Endothelial cell of umbilical vein (primary cell): ENCODE measurements around the gene CILP. TPM values are rescaled to one million over a fixed set of nuclear protein-coding genes. Genes with fewer than 3 reads are reported as not detected.

Source experiments
- BruUV-seq: library from RNA; stranded (reverse); fragments of 400-500 nt; replicated peaks from 2 replicates; lab custom pipeline; 2021; lab: Mats Ljungman, UMichigan
- CTCF ChIA-PET: fragments of 300-600, 350-600 bp; sonication (Branson Sonifier 250); formaldehyde crosslinking; loops from one replicate; lab custom pipeline; 2021; ENCODE audit warnings: antibody characterized with exemption, inconsistent platforms; lab: Charles Lee
- POLR2A ChIA-PET: fragments of 300-600, 350-600 bp; sonication (Branson Sonifier 250); formaldehyde crosslinking; loops from one replicate; lab custom pipeline; 2021; ENCODE audit warnings: antibody characterized with exemption, inconsistent platforms; lab: Charles Lee
- DNase-seq: peaks from one replicate; pipeline ENCODE4 v3.0.0-alpha.2; 2011; ENCODE audit warnings: low read depth, low spot score
- FAIRE-seq: peaks from 2 replicates; lab custom pipeline; 2011; peaks lifted over from hg19 to GRCh38; lab: Jason Lieb, UNC
- H2AFZ ChIP-seq: 2 replicates; pipeline ENCODE4 v1.6.0; 2012; ENCODE audit warnings: low read depth, low read length, control low read depth, inconsistent platforms
- H3K27ac ChIP-seq: 2 replicates; pipeline ENCODE4 v1.5.1; 2011; ENCODE audit warnings: low read depth, mild to moderate bottlenecking, control low read depth, low read length, moderate library complexity; ENCODE audit not compliant: insufficient read depth
- H3K27me3 ChIP-seq, 2 experiments: 2 replicates each; pipeline versions ENCODE4 v1.6.0 to v1.6.1; 2011; ENCODE audit warnings: low read length in 2 of 2, mixed read lengths in 1 of 2; ENCODE audit not compliant: control insufficient read depth in 2 of 2, insufficient read depth in 2 of 2
- H3K36me3 ChIP-seq, 2 experiments: 2 replicates in 1 of 2; 3 replicates in 1 of 2; pipeline ENCODE4 v1.5.1; 2011; ENCODE audit warnings: low read length in 2 of 2, mild to moderate bottlenecking in 1 of 2, moderate library complexity in 1 of 2; ENCODE audit not compliant: control insufficient read depth in 2 of 2, insufficient read depth in 2 of 2; ENCODE audit errors: extremely low read depth in 1 of 2
- H3K4me1 ChIP-seq: 3 replicates; pipeline ENCODE4 v1.5.1; 2011; ENCODE audit warnings: mild to moderate bottlenecking, low read length; ENCODE audit not compliant: control insufficient read depth, insufficient read depth; ENCODE audit errors: extremely low read depth
- H3K4me2 ChIP-seq: 2 replicates; pipeline ENCODE4 v1.6.1; 2011; ENCODE audit warnings: low read length, control low read depth, mixed read lengths; ENCODE audit not compliant: insufficient read depth
- H3K4me3 ChIP-seq, 3 experiments: fragments of 200-600 bp in 1 of 3; sonication (generic), shearing (Covaris generic) in 1 of 3; replicated peaks in 1 of 3; 2 replicates each; pipeline ENCODE4 v1.5.1; 2011 to 2016; ENCODE audit warnings: control low read depth in 3 of 3, low read length in 3 of 3, mild to moderate bottlenecking in 2 of 3, inconsistent platforms in 1 of 3, low read depth in 1 of 3, moderate library complexity in 1 of 3; ENCODE audit not compliant: insufficient read depth in 1 of 3
- H3K79me2 ChIP-seq: 2 replicates; pipeline ENCODE4 v1.6.0; 2012; ENCODE audit warnings: low read length, inconsistent platforms; ENCODE audit not compliant: control insufficient read depth, insufficient read depth
- H3K9ac ChIP-seq: replicated peaks from 2 replicates; pipeline ENCODE3; 2011; ENCODE audit warnings: low read length, control low read depth; ENCODE audit not compliant: insufficient read depth; ENCODE audit errors: extremely low read depth
- H3K9me1 ChIP-seq: replicated peaks from 3 replicates; pipeline ENCODE4 v1.6.0; 2011; ENCODE audit warnings: mild to moderate bottlenecking, low read length; ENCODE audit not compliant: control insufficient read depth, insufficient read depth; ENCODE audit errors: extremely low read depth
- H3K9me3 ChIP-seq: replicated peaks from 2 replicates; pipeline ENCODE4 v1.5.1; 2012; ENCODE audit warnings: low read length, inconsistent platforms; ENCODE audit not compliant: control insufficient read depth, insufficient read depth
- H4K20me1 ChIP-seq: replicated peaks from 2 replicates; pipeline ENCODE3; 2011; ENCODE audit warnings: mild to moderate bottlenecking, low read length; ENCODE audit not compliant: control insufficient read depth, insufficient read depth; ENCODE audit errors: extremely low read depth
- CTCF ChIP-seq, 2 donors: IDR thresholded peaks; 1 replicate in 1 of 2; 2 replicates in 1 of 2; pipeline ENCODE4 v1.5.1; 2011; ENCODE audit warnings: low read length in 2 of 2, mild to moderate bottlenecking in 2 of 2, moderate library complexity in 2 of 2, control low read depth in 1 of 2, inconsistent platforms in 1 of 2, low read depth in 1 of 2; ENCODE audit not compliant: insufficient read depth in 1 of 2; ENCODE audit errors: extremely low read depth in 1 of 2
- EZH2 ChIP-seq: IDR thresholded peaks from 2 replicates; pipeline ENCODE4 v1.6.1; 2012; ENCODE audit warnings: borderline replicate concordance, low read depth, mild to moderate bottlenecking, moderate library complexity, low read length, inconsistent platforms; ENCODE audit not compliant: severe bottlenecking
- FOS ChIP-seq: IDR thresholded peaks from 2 replicates; pipeline ENCODE4 v1.6.1; 2011; ENCODE audit warnings: mild to moderate bottlenecking, low read length, moderate library complexity, borderline replicate concordance; ENCODE audit not compliant: insufficient read depth
- GATA2 ChIP-seq: IDR thresholded peaks from 2 replicates; pipeline ENCODE4 v1.7.0; 2011; ENCODE audit warnings: low read depth, mild to moderate bottlenecking, moderate library complexity, mixed read lengths, low read length; ENCODE audit not compliant: insufficient read length, insufficient read depth
- JUN ChIP-seq: IDR thresholded peaks from 2 replicates; pipeline ENCODE4 v1.6.1; 2011; ENCODE audit warnings: borderline replicate concordance, low read depth; ENCODE audit not compliant: insufficient read length, insufficient read depth
- MAX ChIP-seq: IDR thresholded peaks from 2 replicates; pipeline ENCODE4 v1.6.1; 2011; ENCODE audit not compliant: insufficient read depth, insufficient read length
- MYC ChIP-seq: IDR thresholded peaks from one replicate; pipeline ENCODE4 v1.6.1; 2011; ENCODE audit warnings: mild to moderate bottlenecking, low read depth, low read length
- POLR2A ChIP-seq: IDR thresholded peaks from 2 replicates; pipeline ENCODE4 v1.6.1; 2012; ENCODE audit warnings: low read depth, mild to moderate bottlenecking, control low read depth, low read length
- POLR2AphosphoS5 ChIP-seq: IDR thresholded peaks from 2 replicates; pipeline ENCODE4 v1.6.1; 2012; ENCODE audit warnings: low read depth, mild to moderate bottlenecking, control low read depth, low read length, moderate library complexity; ENCODE audit not compliant: insufficient read depth
- dilution Hi-C: fragments of 300-500 bp; cut with MboI; formaldehyde crosslinking; loops from one replicate; pipeline ENCODE4 v1.15.0; 2019; ENCODE audit warnings: low sequenced_read_pairs; ENCODE audit not compliant: extremely low pct_ligation_motif_present
- intact Hi-C: fragments of 100-400 bp; cut with micrococcal nuclease; formaldehyde crosslinking; loops from one replicate; pipeline ENCODE4 v1.10.0; 2022
- polyA plus RNA-seq, 4 experiments: library from polyadenylated mRNA; depleted of rRNA in 3 of 4; stranded (reverse) in 3 of 4; unstranded in 1 of 4; fragments of >200 nt; gene quantifications; 2 replicates each; pipeline versions ENCODE4 v1.2.1 to v1.2.3, GENCODE V29; 2011 to 2012; ENCODE audit warnings: missing spikeins in 1 of 4
- total RNA-seq: library from RNA; stranded (reverse); gene quantifications from 2 replicates; pipeline ENCODE4 v1.2.3, GENCODE V29; 2021

The CILP gene
- total and polyA plus RNA-seq, 2 donors (not counting 3 experiments of a cell fraction or from before 2014, with no cell fraction given) = 0.01 TPM; not detected in 1

GRCh38 chr15:65213241-65213640, 2.0 kb upstream of the CILP start:
- H3K9me1 ChIP-seq = no peaks in the 10 kb centered on the region
- no peaks in the 10 kb centered on the region for H3K36me3 ChIP-seq
- no peaks in the 10 kb centered on the region for H3K79me2 ChIP-seq
- H3K9ac ChIP-seq = no peak overlapping the region
- no peaks in the 10 kb centered on the region for H3K9me3 ChIP-seq
- H3K27me3 ChIP-seq = peaks cover 0 to 7% of the 10 kb centered on the region in 2 experiments
- no peak for TF ChIP-seq EZH2
- TF ChIP-seq MYC = no peak
- no peak for TF ChIP-seq JUN
- TF ChIP-seq GATA2 = no peak
- no peak for TF ChIP-seq MAX
- TF ChIP-seq CTCF (IDR thresholded peaks at IDR 0.05; ENCODE audit: extremely low read depth in 1 of 2, insufficient read depth in 1 of 2, low read depth in 1 of 2, low read length in 2 of 2) = no peak
- TF ChIP-seq POLR2AphosphoS5 = no peak
- TF ChIP-seq FOS = no peak
- no peak for TF ChIP-seq POLR2A
- ChIA-PET POLR2A (no interaction called here), CTCF (no interaction called here)
- DNase-seq = no peak
- H2AFZ ChIP-seq = no peak overlapping the region
- H3K4me3 ChIP-seq = no peak overlapping the region
- intact Hi-C loops = no loop called here
- H4K20me1 ChIP-seq = no peaks in the 10 kb centered on the region
- no peaks in the 10 kb centered on the region for H3K4me1 ChIP-seq
- no peak for FAIRE-seq
- no peak overlapping the region for H3K4me2 ChIP-seq
- no peak overlapping the region for H3K27ac ChIP-seq
- dilution Hi-C loops = no loop called here
- BruUV-seq = no TSS peak
